DND-41 (cell line): Measurements from ENCODE around the gene UPF3A.
"Not testable (repeated sequence)": the region's sequence is repeated elsewhere in the genome, so short reads cannot be mapped to it uniquely, and the experiment has no call there.

Source experiments
- ATAC-seq: fragments of 200-7000 bp; cut with Tn5 transposase; 3 replicates; pipeline ENCODE4 v1.9.1; 2021; ENCODE audit warnings: low read depth; ENCODE audit not compliant: insufficient read depth
- DNase-seq: peaks from one replicate; pipeline ENCODE4 v3.0.0-alpha.2; 2020
- H2AFZ ChIP-seq: 2 replicates; pipeline ENCODE4 v1.6.0; 2012; ENCODE audit warnings: low read depth, low read length
- H3K27ac ChIP-seq: 2 replicates; pipeline ENCODE4 v1.5.1; 2012; ENCODE audit warnings: low read length, inconsistent platforms
- H3K27me3 ChIP-seq: fragments of 200-600 bp; sonication (generic); 2 replicates; pipeline ENCODE4 v1.6.0; 2012; ENCODE audit warnings: low read length, mild to moderate bottlenecking, inconsistent platforms; ENCODE audit not compliant: insufficient read depth, poor library complexity
- H3K36me3 ChIP-seq: 2 replicates; pipeline ENCODE4 v1.5.1; 2012; ENCODE audit warnings: low read length, inconsistent platforms; ENCODE audit not compliant: insufficient read depth
- H3K4me1 ChIP-seq: 2 replicates; pipeline ENCODE4 v1.5.1; 2012; ENCODE audit warnings: mild to moderate bottlenecking, low read length; ENCODE audit not compliant: insufficient read depth
- H3K4me2 ChIP-seq: 2 replicates; pipeline ENCODE4 v1.6.0; 2012; ENCODE audit warnings: mild to moderate bottlenecking, moderate library complexity, low read length, inconsistent platforms; ENCODE audit not compliant: insufficient read depth
- H3K4me3 ChIP-seq, 2 experiments: fragments of 200-600 bp in 1 of 2; shearing (Covaris generic) in 1 of 2; 2 replicates each; pipeline ENCODE4 v1.5.1; 2012 to 2016; ENCODE audit warnings: inconsistent platforms in 2 of 2, low read length in 2 of 2, mild to moderate bottlenecking in 2 of 2, low read depth in 1 of 2, moderate library complexity in 1 of 2
- H3K79me2 ChIP-seq: 2 replicates; pipeline ENCODE4 v1.6.0; 2012; ENCODE audit warnings: low read length, inconsistent platforms; ENCODE audit not compliant: insufficient read depth
- H3K9ac ChIP-seq: 2 replicates; pipeline ENCODE4 v1.6.0; 2012; ENCODE audit warnings: low read depth, mild to moderate bottlenecking, inconsistent platforms, low read length, moderate library complexity
- H3K9me3 ChIP-seq: 2 replicates; pipeline ENCODE4 v1.5.1; 2012; ENCODE audit warnings: low read length, moderate library complexity, mild to moderate bottlenecking, inconsistent platforms; ENCODE audit not compliant: insufficient read depth, severe bottlenecking
- H4K20me1 ChIP-seq: 2 replicates; pipeline ENCODE4 v1.6.0; 2012; ENCODE audit warnings: low read length; ENCODE audit not compliant: insufficient read depth
- CTCF ChIP-seq: IDR thresholded peaks from 2 replicates; pipeline ENCODE4 v1.5.1; 2012; ENCODE audit warnings: borderline replicate concordance, low read length, moderate library complexity, mild to moderate bottlenecking; ENCODE audit not compliant: poor library complexity, severe bottlenecking; ENCODE audit errors: extremely low read depth
- EZH2 ChIP-seq: IDR thresholded peaks from 3 replicates; pipeline ENCODE4 v1.6.1; 2012; ENCODE audit warnings: borderline replicate concordance, low read depth, mild to moderate bottlenecking, moderate library complexity, low read length, inconsistent platforms; ENCODE audit not compliant: severe bottlenecking

Gene UPF3A

GRCh38 chr13:114338959-114339358 is 57.6 kb downstream of the UPF3A start:
- H3K4me1 ChIP-seq, result peaks cover 15% of the 10 kb centered on the region
- H3K79me2 ChIP-seq, result no peaks in the 10 kb centered on the region
- H3K9me3 ChIP-seq, result no peaks in the 10 kb centered on the region
- ATAC-seq (no peak), DNase-seq (no peak)
- H3K4me2 ChIP-seq, result no peak overlapping the region
- H3K36me3 ChIP-seq, result no peaks in the 10 kb centered on the region
- H3K9ac ChIP-seq, result no peak overlapping the region
- H3K27me3 ChIP-seq, result no peaks in the 10 kb centered on the region
- no peak overlapping the region for H2AFZ ChIP-seq
- no peak overlapping the region for H3K4me3 ChIP-seq
- no peak overlapping the region for H3K27ac ChIP-seq
- no peaks in the 10 kb centered on the region for H4K20me1 ChIP-seq
- no peak for TF ChIP-seq CTCF
- no peak for TF ChIP-seq EZH2

GRCh38 chr13:114339857-114340534 is 58.6 kb downstream of the UPF3A start:
- Histone ChIP-seq H3K36me3 (no peaks in the 10 kb centered on the region), H3K4me1 (peaks cover 10% of the 10 kb centered on the region), H3K4me3 (no peak overlapping the region), H3K27me3 (no peaks in the 10 kb centered on the region), H3K79me2 (no peaks in the 10 kb centered on the region), H3K9ac (no peak overlapping the region), H3K9me3 (no peaks in the 10 kb centered on the region), H3K4me2 (no peak overlapping the region), H2AFZ (no peak overlapping the region), H3K27ac (no peak overlapping the region), H4K20me1 (no peaks in the 10 kb centered on the region)
- peak; percentile 63 for DNase-seq
- peak; percentile 79 for ATAC-seq
- no peak for TF ChIP-seq EZH2
- TF ChIP-seq CTCF, result peak; percentile 81

- no peak overlapping the region for H3K4me2 ChIP-seq
- no peak for TF ChIP-seq EZH2
- no peak for TF ChIP-seq CTCF
- DNase-seq (no peak), ATAC-seq (no peak)
- H3K4me3 ChIP-seq, result no peak overlapping the region
- H2AFZ ChIP-seq, result no peak overlapping the region
- H3K79me2 ChIP-seq, result no peaks in the 10 kb centered on the region
- H3K36me3 ChIP-seq, result no peaks in the 10 kb centered on the region
- H3K4me1 ChIP-seq, result peaks cover 10% of the 10 kb centered on the region
- H3K27ac ChIP-seq, result no peak overlapping the region
- no peak overlapping the region for H3K9ac ChIP-seq
- H3K27me3 ChIP-seq, result no peaks in the 10 kb centered on the region
- no peaks in the 10 kb centered on the region for H4K20me1 ChIP-seq
- no peaks in the 10 kb centered on the region for H3K9me3 ChIP-seq
These were observed 59.8 kb downstream of the UPF3A start for GRCh38 chr13:114341003-114341777.

- not testable (repeated sequence) for H3K4me3 ChIP-seq, DNase-seq, H3K79me2 ChIP-seq, H3K27ac ChIP-seq, H4K20me1 ChIP-seq, H3K9me3 ChIP-seq, H3K9ac ChIP-seq, H3K36me3 ChIP-seq, H2AFZ ChIP-seq, H3K4me2 ChIP-seq, ATAC-seq, H3K27me3 ChIP-seq, H3K4me1 ChIP-seq
These were observed 65.9 kb downstream of the UPF3A start for GRCh38 chr13:114347256-114347655.
